ENCODE results near the gene CACNA1I.

DNA sequence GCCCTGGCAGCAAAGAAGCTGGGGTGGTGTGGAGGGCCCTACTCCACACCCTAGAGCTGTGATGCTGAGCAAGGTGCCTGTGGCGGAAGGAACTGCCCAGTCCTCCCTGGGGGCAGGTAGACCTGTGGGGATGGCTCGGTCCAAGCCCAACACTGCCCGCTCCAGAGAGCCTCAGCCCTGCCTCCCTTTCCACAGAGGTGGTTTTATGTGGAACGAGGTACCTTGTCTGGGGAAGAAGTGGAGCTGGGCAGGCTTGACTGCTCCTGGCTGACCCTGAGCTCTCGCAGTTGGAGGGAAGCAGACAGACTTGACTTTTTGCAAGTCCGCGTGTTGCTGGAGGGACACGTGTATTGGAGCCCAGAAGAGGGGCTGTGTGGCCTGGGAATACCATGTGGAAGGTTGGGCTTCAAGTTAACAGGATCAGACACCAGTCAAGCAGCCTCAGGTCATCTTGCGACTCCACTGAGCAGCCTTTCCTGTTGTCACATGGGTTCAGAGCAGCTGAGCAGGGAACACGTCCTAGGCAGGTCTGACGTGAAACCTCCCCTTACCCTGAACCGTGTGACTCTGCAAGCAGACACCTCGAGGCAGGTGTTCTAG is 117.7 kb downstream of the CACNA1I start:
- no peak for TF ChIP-seq CTCF (IDR thresholded peaks at IDR 0.05)
- TF ChIP-seq POLR2A (IDR thresholded peaks at IDR 0.05): no peak
